Measurements from ENCODE around the gene GUK1. TPM values are rescaled to one million over a fixed set of nuclear protein-coding genes. Genes with fewer than 3 reads are reported as not detected.

GUK1 gene
- total and polyA plus RNA-seq, 7 donors = 90.2 to 271 (median 122) TPM

- peak overlapping the region; percentile 85 for H3K27ac ChIP-seq
- peaks cover 29% of the 10 kb centered on the region for H3K4me1 ChIP-seq
- TF ChIP-seq CTCF (IDR thresholded peaks at IDR 0.05) = no peak
- no peaks in the 10 kb centered on the region for H3K9me3 ChIP-seq
- intact Hi-C loops (cut with DNase I) = no loop called here
- 33 to 57% (median 49%) methylated on average over 7 of the region's 7 CpGs for WGBS, 3 donors
- H3K4me3 ChIP-seq = no peak overlapping the region
- H3K27me3 ChIP-seq (ENCODE audit: insufficient read depth in 3 of 3, low read length in 2 of 3) = no peaks in the 10 kb centered on the region
- DNase-seq (peak in 1 of 2 donors; percentile 75), ATAC-seq (peak in 1 of 4 donors; percentile 14)
- peaks cover 0 to 37% of the 10 kb centered on the region in 2 donors for H3K36me3 ChIP-seq (ENCODE audit: insufficient read depth in 1 of 2, low read depth in 1 of 2)
Measured at GRCh38 chr1:228104526-228105269, 35.4 kb upstream of the GUK1 start.

GRCh38 chr1:228105270-228105995 is 34.6 kb upstream of the GUK1 start:
- peaks cover 35% of the 10 kb centered on the region for H3K4me1 ChIP-seq
- TF ChIP-seq CTCF (IDR thresholded peaks at IDR 0.05) = no peak
- ATAC-seq = no peak
- DNase-seq = no peak
- H3K9me3 ChIP-seq = no peaks in the 10 kb centered on the region
- WGBS, 3 donors = 68 to 79% (median 70%) methylated on average over 9 of the region's 9 CpGs
- H3K27me3 ChIP-seq (ENCODE audit: insufficient read depth in 3 of 3, low read length in 2 of 3) = no peaks in the 10 kb centered on the region
- peaks cover 0 to 29% of the 10 kb centered on the region in 2 donors for H3K36me3 ChIP-seq (ENCODE audit: insufficient read depth in 1 of 2, low read depth in 1 of 2)
- no peak overlapping the region for H3K4me3 ChIP-seq
- intact Hi-C loops (cut with DNase I) = no loop called here
- peak overlapping the region; percentile 23 for H3K27ac ChIP-seq

GRCh38 chr1:228105996-228106799 is 33.9 kb upstream of the GUK1 start:
- 80 to 85% (median 83%) methylated on average over 8 of the region's 8 CpGs for WGBS, 3 donors
- Histone ChIP-seq H3K27me3 (ENCODE audit: insufficient read depth in 3 of 3, low read length in 2 of 3) (no peaks in the 10 kb centered on the region), H3K4me3 (no peak overlapping the region), H3K9me3 (no peaks in the 10 kb centered on the region), H3K4me1 (peaks cover 35% of the 10 kb centered on the region), H3K36me3 (ENCODE audit: insufficient read depth in 1 of 2, low read depth in 1 of 2) (peaks cover 0 to 22% of the 10 kb centered on the region in 2 donors), H3K27ac (no peak overlapping the region)
- ATAC-seq (no peak), DNase-seq (no peak)
- no peak for TF ChIP-seq CTCF (IDR thresholded peaks at IDR 0.05)
- intact Hi-C loops (cut with DNase I) = no loop called here

GRCh38 chr1:228106800-228107054 is 33.4 kb upstream of the GUK1 start:
- 86 to 89% (median 88%) methylated on average over 9 of the region's 9 CpGs for WGBS, 3 donors
- ATAC-seq (no peak), DNase-seq (no peak)
- TF ChIP-seq CTCF (IDR thresholded peaks at IDR 0.05) = no peak
- no peaks in the 10 kb centered on the region for H3K9me3 ChIP-seq
- no peak overlapping the region for H3K27ac ChIP-seq
- peaks cover 35% of the 10 kb centered on the region for H3K4me1 ChIP-seq
- intact Hi-C loops (cut with DNase I) = no loop called here
- H3K27me3 ChIP-seq (ENCODE audit: insufficient read depth in 3 of 3, low read length in 2 of 3) = no peaks in the 10 kb centered on the region
- no peak overlapping the region for H3K4me3 ChIP-seq
- H3K36me3 ChIP-seq (ENCODE audit: insufficient read depth in 1 of 2, low read depth in 1 of 2) = peaks cover 0 to 22% of the 10 kb centered on the region in 2 donors

Data from psoas muscle (tissue), 8 donors.